Osteoblast (primary cell): ENCODE data around the gene ZNF182. TPM values are rescaled to one million over a fixed set of nuclear protein-coding genes. Genes with fewer than 3 reads are reported as not detected.
A peak's percentile ranks its signal among the peaks of the same experiment; 100 is the strongest.

ENCODE experiments used
- DNase-seq: peaks from one replicate; pipeline ENCODE4 v3.0.0; 2011; ENCODE audit warnings: low spot score, mixed read lengths; ENCODE audit not compliant: insufficient read length; ENCODE audit errors: missing footprints
- H2AFZ ChIP-seq: 2 replicates; pipeline ENCODE4 v1.6.0; 2011; ENCODE audit warnings: mild to moderate bottlenecking, low read length
- H3K27ac ChIP-seq: 2 replicates; pipeline ENCODE4 v1.5.1; 2011; ENCODE audit warnings: mild to moderate bottlenecking, low read depth, low read length, moderate library complexity
- H3K27me3 ChIP-seq: 2 replicates; pipeline ENCODE4 v1.6.0; 2012; ENCODE audit warnings: mild to moderate bottlenecking, control low read depth, inconsistent platforms, low read length, moderate library complexity; ENCODE audit not compliant: insufficient read depth
- H3K36me3 ChIP-seq: 2 replicates; pipeline ENCODE4 v1.5.1; 2011; ENCODE audit warnings: mild to moderate bottlenecking, low read length, control low read depth, moderate library complexity; ENCODE audit not compliant: insufficient read depth
- H3K4me1 ChIP-seq: 2 replicates; pipeline ENCODE4 v1.5.1; 2011; ENCODE audit warnings: mild to moderate bottlenecking, low read length, control low read depth, moderate library complexity; ENCODE audit not compliant: insufficient read depth
- H3K4me2 ChIP-seq: 2 replicates; pipeline ENCODE4 v1.6.0; 2011; ENCODE audit warnings: mild to moderate bottlenecking, low read length; ENCODE audit not compliant: insufficient read depth
- H3K4me3 ChIP-seq: fragments of 200-600 bp; sonication (generic); 3 replicates; pipeline ENCODE4 v1.5.1; 2012; ENCODE audit warnings: mild to moderate bottlenecking, low read length, inconsistent platforms; ENCODE audit not compliant: insufficient read depth
- H3K79me2 ChIP-seq: 2 replicates; pipeline ENCODE4 v1.6.0; 2012; ENCODE audit warnings: mild to moderate bottlenecking, low read length, control low read depth, inconsistent platforms; ENCODE audit not compliant: insufficient read depth
- H3K9me3 ChIP-seq: 2 replicates; pipeline ENCODE4 v1.5.1; 2011; ENCODE audit warnings: low read depth, low read length, control low read depth
- H4K20me1 ChIP-seq: 2 replicates; pipeline ENCODE4 v1.6.0; 2012; ENCODE audit warnings: mild to moderate bottlenecking, low read length, control low read depth; ENCODE audit not compliant: insufficient read depth
- total RNA-seq: library from RNA; depleted of rRNA; stranded (reverse); fragments of >200 nt; gene quantifications from 2 replicates; pipeline ENCODE4 v1.2.3, GENCODE V29; 2012
- TF ChIP-seq, protein P1 (sequence below): IDR thresholded peaks from 2 replicates; pipeline ENCODE4 v1.5.1; 2011; ENCODE audit warnings: mild to moderate bottlenecking, low read depth, low read length, moderate library complexity; ENCODE audit errors: extremely low read depth

Gene ZNF182
- total RNA-seq, 1 donor: 4.3 TPM

DNA sequence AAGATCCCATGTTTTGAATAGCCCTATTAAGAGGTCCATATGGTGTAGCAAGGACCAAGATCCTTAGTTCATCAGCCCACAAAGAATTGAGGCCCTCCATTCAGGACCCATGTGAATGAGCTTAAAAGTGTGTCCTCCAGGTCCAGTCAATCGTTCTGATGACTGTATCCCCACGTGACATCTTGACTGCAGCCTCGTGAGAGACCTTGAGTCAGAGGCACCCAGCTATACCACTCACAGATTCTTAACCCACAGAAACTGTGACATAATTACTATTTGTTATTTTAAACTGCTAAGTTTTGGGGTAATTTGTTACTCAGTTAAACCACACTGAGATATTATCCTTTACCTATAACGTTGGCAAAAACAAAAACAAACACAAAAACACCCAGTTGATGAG lies 62.4 kb downstream of the ZNF182 start:
- TF ChIP-seq, protein P1, sequence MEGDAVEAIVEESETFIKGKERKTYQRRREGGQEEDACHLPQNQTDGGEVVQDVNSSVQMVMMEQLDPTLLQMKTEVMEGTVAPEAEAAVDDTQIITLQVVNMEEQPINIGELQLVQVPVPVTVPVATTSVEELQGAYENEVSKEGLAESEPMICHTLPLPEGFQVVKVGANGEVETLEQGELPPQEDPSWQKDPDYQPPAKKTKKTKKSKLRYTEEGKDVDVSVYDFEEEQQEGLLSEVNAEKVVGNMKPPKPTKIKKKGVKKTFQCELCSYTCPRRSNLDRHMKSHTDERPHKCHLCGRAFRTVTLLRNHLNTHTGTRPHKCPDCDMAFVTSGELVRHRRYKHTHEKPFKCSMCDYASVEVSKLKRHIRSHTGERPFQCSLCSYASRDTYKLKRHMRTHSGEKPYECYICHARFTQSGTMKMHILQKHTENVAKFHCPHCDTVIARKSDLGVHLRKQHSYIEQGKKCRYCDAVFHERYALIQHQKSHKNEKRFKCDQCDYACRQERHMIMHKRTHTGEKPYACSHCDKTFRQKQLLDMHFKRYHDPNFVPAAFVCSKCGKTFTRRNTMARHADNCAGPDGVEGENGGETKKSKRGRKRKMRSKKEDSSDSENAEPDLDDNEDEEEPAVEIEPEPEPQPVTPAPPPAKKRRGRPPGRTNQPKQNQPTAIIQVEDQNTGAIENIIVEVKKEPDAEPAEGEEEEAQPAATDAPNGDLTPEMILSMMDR: no peak
- Histone ChIP-seq H3K4me3 (no peak overlapping the region), H2AFZ (no peak overlapping the region), H3K27me3 (no peaks in the 10 kb centered on the region), H3K4me1 (no peaks in the 10 kb centered on the region), H4K20me1 (no peaks in the 10 kb centered on the region), H3K36me3 (no peaks in the 10 kb centered on the region), H3K27ac (no peak overlapping the region), H3K4me2 (no peak overlapping the region), H3K9me3 (no peaks in the 10 kb centered on the region), H3K79me2 (no peaks in the 10 kb centered on the region)
- no peak for DNase-seq

DNA sequence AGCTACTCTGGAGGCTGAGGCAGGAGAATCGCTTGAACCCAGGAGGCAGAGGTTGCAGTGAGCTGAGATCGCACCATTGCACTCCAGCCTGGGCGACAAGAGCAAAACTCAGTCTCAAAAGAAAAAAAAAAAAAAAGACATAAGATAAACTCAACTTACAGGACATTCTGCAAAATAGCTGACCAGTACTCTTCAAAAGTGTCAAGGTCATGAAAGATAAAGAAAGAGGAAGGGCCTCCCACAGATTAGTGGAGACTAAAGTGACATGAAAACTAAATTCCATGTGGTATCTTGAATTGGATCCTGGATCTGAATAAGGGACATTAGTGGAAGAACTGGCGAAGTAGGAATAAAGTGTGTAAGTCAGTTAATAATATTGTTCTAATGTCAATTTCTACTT lies 63.3 kb downstream of the ZNF182 start:
- Histone ChIP-seq H3K9me3 (no peaks in the 10 kb centered on the region), H2AFZ (no peak overlapping the region), H3K27me3 (no peaks in the 10 kb centered on the region), H4K20me1 (no peaks in the 10 kb centered on the region), H3K79me2 (no peaks in the 10 kb centered on the region), H3K4me1 (no peaks in the 10 kb centered on the region), H3K4me2 (no peak overlapping the region), H3K27ac (no peak overlapping the region), H3K4me3 (no peak overlapping the region), H3K36me3 (no peaks in the 10 kb centered on the region)
- TF ChIP-seq, protein P1: no peak
- no peak for DNase-seq

DNA sequence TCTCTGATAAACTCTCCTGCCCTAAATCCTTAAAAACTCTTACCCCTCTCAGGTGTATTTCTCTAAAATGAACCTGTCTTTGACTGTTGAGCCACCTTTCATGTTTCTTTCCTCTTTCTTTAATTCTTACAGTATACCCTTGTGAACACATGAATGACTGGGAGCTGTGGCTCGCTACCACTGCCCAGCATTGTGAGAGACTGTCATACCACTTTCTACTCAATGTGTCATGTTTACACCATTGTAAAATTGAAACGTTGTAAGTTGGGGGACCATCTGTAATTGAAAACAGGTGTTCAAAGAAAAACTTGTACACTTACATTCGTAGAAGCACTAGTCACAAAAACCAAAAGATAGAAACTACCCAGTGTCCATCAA lies 66.9 kb downstream of the ZNF182 start:
- Histone ChIP-seq H3K36me3 (no peaks in the 10 kb centered on the region), H3K27ac (no peak overlapping the region), H4K20me1 (no peaks in the 10 kb centered on the region), H2AFZ (no peak overlapping the region), H3K79me2 (no peaks in the 10 kb centered on the region), H3K4me2 (no peak overlapping the region), H3K4me3 (no peak overlapping the region), H3K4me1 (no peaks in the 10 kb centered on the region), H3K9me3 (no peaks in the 10 kb centered on the region), H3K27me3 (no peaks in the 10 kb centered on the region)
- no peak for DNase-seq
- TF ChIP-seq, protein P1: no peak

DNA sequence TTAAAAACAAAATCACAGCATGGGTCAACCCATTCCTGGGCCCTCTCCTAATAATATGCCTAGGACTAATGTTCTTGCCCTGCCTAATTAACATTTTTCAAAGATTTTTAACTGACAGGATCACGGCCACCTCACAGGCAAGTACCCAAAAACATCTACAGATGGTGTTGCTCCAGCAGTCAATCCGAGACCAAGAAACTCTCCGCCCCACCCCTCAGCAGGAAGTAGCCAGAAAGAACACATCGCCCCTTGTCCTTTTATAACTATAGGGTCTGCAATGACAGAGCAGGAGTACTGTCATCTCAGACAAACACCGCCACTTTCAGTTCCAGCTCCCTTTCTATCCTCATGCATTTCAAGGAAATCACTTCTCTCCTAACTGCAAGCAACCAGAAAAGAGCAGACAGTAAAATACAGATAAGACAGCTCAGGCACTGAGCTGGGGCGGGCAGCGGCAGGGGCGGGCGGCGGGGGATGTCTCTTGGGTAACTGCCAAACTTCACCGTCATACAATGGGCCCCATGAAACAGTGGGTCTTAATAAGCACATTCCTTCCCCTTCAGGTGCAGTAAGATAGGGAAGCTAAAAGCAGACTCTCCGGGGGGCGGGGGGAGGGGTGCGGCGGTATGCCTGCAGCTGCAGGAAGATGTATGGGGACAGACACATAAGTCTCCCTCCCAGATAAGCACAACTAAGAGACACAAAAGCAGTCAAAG lies 67.4 kb downstream of the ZNF182 start:
- peak; percentile 55 for DNase-seq
- H4K20me1 ChIP-seq: no peaks in the 10 kb centered on the region
- no peak overlapping the region for H3K4me3 ChIP-seq

More for the DNA sequence above, 67.4 kb downstream of the ZNF182 start:
- no peaks in the 10 kb centered on the region for H3K9me3 ChIP-seq
- TF ChIP-seq, protein P1: no peak
- no peaks in the 10 kb centered on the region for H3K36me3 ChIP-seq
- no peaks in the 10 kb centered on the region for H3K27me3 ChIP-seq
- no peak overlapping the region for H2AFZ ChIP-seq
- H3K79me2 ChIP-seq: no peaks in the 10 kb centered on the region
- no peaks in the 10 kb centered on the region for H3K4me1 ChIP-seq
- no peak overlapping the region for H3K27ac ChIP-seq
- no peak overlapping the region for H3K4me2 ChIP-seq
